ENCODE results near the gene S100B. TPM values are rescaled to one million over a fixed set of nuclear protein-coding genes. Genes with fewer than 3 reads are reported as not detected.
A peak's percentile ranks its signal among the peaks of the same experiment; 100 is the strongest.

S100B gene
- total and polyA plus RNA-seq, 5 donors from 2014 or later: 0.54 TPM; not detected in 4

DNA sequence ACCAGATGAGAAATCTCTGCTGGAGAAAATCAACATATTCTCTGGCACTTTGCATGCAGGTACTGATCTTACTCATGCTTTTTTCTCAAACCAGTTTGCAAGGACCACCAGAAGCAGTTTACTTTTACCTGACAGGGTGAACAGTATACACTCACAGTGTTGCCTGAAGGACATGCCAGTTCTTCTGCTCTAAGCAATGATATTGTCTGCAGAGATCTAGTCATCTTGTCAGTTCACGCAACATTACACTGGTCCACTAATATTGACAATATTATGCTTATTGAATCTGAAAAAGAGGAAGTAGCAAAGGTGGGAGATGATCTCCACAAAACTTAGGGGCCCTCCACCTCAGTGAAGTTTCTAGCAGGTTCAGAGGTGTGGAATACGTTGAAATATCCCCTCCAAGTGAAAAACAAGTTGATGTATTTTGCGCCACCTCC, 3.8 kb upstream of the S100B start:
- peaks cover 0 to 12% (median 3%) of the 10 kb centered on the region in 7 donors for H3K9me3 Mint-ChIP-seq
- ATAC-seq (ENCODE audit: low read depth in 2 of 2) (no peak), DNase-seq (no peak)
- no peak overlapping the region for H3K27ac Mint-ChIP-seq
- Histone ChIP-seq H3K36me3 (ENCODE audit: control insufficient read depth, insufficient read depth, low read length) (no peaks in the 10 kb centered on the region), H3K27me3 (ENCODE audit: control insufficient read depth, insufficient read depth, low read length) (peaks cover 5% of the 10 kb centered on the region), H3K9me3 (ENCODE audit: control insufficient read depth in 2 of 2, low read length in 2 of 2) (peaks cover 9 to 14% of the 10 kb centered on the region in 2 experiments), H3K4me3 (ENCODE audit: low read depth, low read length) (no peak overlapping the region), H3K27ac (ENCODE audit: insufficient read depth, low read length, poor library complexity, severe bottlenecking) (no peak overlapping the region), H3K4me1 (ENCODE audit: control insufficient read depth, insufficient read depth, low read length, poor library complexity, severe bottlenecking) (peaks cover 17% of the 10 kb centered on the region)
- H3K4me1 Mint-ChIP-seq: peaks cover 0 to 25% (median 11%) of the 10 kb centered on the region in 4 donors
- H3K4me3 Mint-ChIP-seq: no peak overlapping the region
- peaks cover 5% of the 10 kb centered on the region for H3K27me3 Mint-ChIP-seq
- no peaks in the 10 kb centered on the region for H3K36me3 Mint-ChIP-seq

DNA sequence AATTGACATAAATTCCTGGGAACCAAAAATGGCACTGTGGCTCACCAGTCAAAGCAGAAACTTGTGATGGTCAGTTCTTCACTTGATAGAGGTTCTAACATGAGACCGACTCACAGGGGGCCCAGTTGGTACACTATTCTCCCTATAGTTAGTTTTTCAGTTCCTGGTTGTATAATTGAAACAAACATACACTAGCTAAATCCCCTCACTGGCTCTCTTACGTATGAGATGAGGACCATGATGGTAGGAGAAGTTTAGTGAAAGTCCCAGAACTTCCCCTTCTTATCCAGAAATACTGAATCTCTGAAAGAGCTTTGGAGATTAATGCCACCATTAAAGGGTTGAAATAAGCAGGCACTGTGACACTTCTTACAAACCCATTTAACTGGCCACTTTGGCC, 2.8 kb upstream of the S100B start:
- H3K4me1 Mint-ChIP-seq: peaks cover 0 to 24% (median 11%) of the 10 kb centered on the region in 4 donors
- no peak overlapping the region for H3K27ac ChIP-seq (ENCODE audit: insufficient read depth, low read length, poor library complexity, severe bottlenecking)

DNA sequence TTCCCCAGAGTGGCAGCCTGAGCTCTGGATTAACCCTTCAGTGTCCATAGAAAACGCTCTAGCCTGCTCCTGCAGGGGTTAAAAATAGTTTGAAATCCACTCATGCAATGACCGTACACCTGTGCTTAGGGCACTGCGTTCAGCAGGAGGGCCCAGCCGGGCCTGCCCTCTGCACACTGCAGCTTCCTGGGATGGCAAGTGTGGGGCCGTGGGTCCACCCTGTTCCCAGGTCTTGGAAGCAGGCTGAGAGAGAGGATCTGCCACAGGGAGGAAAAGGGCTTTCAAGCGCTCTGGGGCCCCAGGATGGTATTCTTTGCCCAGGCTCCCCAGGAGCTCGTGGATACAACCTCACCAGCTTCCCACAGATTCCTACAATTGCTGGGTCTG, 1.5 kb upstream of the S100B start:
- Histone ChIP-seq H3K9me3 (ENCODE audit: control insufficient read depth in 2 of 2, low read length in 2 of 2) (peaks cover 7 to 9% of the 10 kb centered on the region in 2 experiments), H3K27me3 (ENCODE audit: control insufficient read depth, insufficient read depth, low read length) (peaks cover 5% of the 10 kb centered on the region), H3K4me1 (ENCODE audit: control insufficient read depth, insufficient read depth, low read length, poor library complexity, severe bottlenecking) (peaks cover 17% of the 10 kb centered on the region), H3K27ac (ENCODE audit: insufficient read depth, low read length, poor library complexity, severe bottlenecking) (no peak overlapping the region), H3K36me3 (ENCODE audit: control insufficient read depth, insufficient read depth, low read length) (no peaks in the 10 kb centered on the region), H3K4me3 (ENCODE audit: low read depth, low read length) (no peak overlapping the region)
- H3K27me3 Mint-ChIP-seq: no peaks in the 10 kb centered on the region
- no peak for ATAC-seq (ENCODE audit: low read depth in 2 of 2)
- peak overlapping the region in 1 of 4 donors; percentile 31 for H3K4me3 Mint-ChIP-seq
- peaks cover 0 to 24% (median 11%) of the 10 kb centered on the region in 4 donors for H3K4me1 Mint-ChIP-seq
- no peak for DNase-seq
- peaks cover 0 to 8% (median 0%) of the 10 kb centered on the region in 7 donors for H3K9me3 Mint-ChIP-seq
- no peaks in the 10 kb centered on the region for H3K36me3 Mint-ChIP-seq
- peak overlapping the region in 2 of 3 donors; percentile 25 to 71 for H3K27ac Mint-ChIP-seq

More for the DNA sequence above, 2.8 kb upstream of the S100B start:
- Histone ChIP-seq H3K27me3 (ENCODE audit: control insufficient read depth, insufficient read depth, low read length) (peaks cover 5% of the 10 kb centered on the region), H3K36me3 (ENCODE audit: control insufficient read depth, insufficient read depth, low read length) (no peaks in the 10 kb centered on the region), H3K9me3 (ENCODE audit: control insufficient read depth in 2 of 2, low read length in 2 of 2) (peaks cover 9 to 14% of the 10 kb centered on the region in 2 experiments), H3K4me3 (ENCODE audit: low read depth, low read length) (no peak overlapping the region), H3K4me1 (ENCODE audit: control insufficient read depth, insufficient read depth, low read length, poor library complexity, severe bottlenecking) (peaks cover 17% of the 10 kb centered on the region)
- no peak overlapping the region for H3K4me3 Mint-ChIP-seq
- DNase-seq: no peak
- no peaks in the 10 kb centered on the region for H3K27me3 Mint-ChIP-seq
- no peak for ATAC-seq (ENCODE audit: low read depth in 2 of 2)
- H3K9me3 Mint-ChIP-seq: peaks cover 0 to 8% (median 3%) of the 10 kb centered on the region in 7 donors
- H3K27ac Mint-ChIP-seq: peak overlapping the region in 1 of 3 donors; percentile 7
- no peaks in the 10 kb centered on the region for H3K36me3 Mint-ChIP-seq

DNA sequence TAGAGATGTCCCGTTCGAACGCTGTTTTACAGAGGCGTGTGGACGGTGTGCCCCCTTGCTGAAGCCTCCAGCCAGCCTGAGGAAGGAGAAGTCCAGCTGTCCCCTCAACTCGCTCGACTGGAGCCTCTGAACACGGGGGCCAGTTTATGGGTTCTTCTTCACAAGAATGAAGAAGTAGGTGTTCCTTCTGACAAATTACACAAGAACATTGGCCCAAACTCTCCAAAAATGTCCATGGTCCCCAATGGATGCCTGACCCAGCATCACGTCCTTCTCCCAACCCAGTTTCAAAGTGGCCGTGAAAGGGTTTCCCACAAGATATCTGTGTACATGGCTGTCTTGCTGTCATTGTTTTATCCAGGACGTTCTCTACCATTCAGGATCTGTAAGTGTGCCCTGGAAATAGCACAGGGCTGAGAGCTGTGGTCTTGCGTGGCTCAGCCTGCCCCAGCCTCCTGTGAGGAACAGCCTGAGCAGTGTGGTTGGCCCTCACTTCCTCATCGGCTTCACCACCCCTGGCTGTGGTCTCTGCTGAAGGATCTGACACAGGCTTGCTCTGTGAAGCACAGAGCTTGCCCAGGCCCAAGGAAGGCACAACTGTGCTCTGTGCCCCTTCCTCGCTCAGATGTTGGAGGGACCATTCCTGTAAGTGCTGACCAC, 1.0 kb upstream of the S100B start:
- no peaks in the 10 kb centered on the region for H3K36me3 Mint-ChIP-seq
- no peaks in the 10 kb centered on the region for H3K27me3 Mint-ChIP-seq
- no peaks in the 10 kb centered on the region for H3K36me3 ChIP-seq (ENCODE audit: control insufficient read depth, insufficient read depth, low read length)
- peaks cover 0 to 7% (median 0%) of the 10 kb centered on the region in 7 donors for H3K9me3 Mint-ChIP-seq
- peaks cover 5% of the 10 kb centered on the region for H3K27me3 ChIP-seq (ENCODE audit: control insufficient read depth, insufficient read depth, low read length)
- H3K4me1 ChIP-seq (ENCODE audit: control insufficient read depth, insufficient read depth, low read length, poor library complexity, severe bottlenecking): peaks cover 17% of the 10 kb centered on the region
- no peak overlapping the region for H3K27ac ChIP-seq (ENCODE audit: insufficient read depth, low read length, poor library complexity, severe bottlenecking)
- peak overlapping the region in 2 of 3 donors; percentile 25 to 71 for H3K27ac Mint-ChIP-seq
- peaks cover 5 to 9% of the 10 kb centered on the region in 2 experiments for H3K9me3 ChIP-seq (ENCODE audit: control insufficient read depth in 2 of 2, low read length in 2 of 2)
- no peak overlapping the region for H3K4me3 ChIP-seq (ENCODE audit: low read depth, low read length)
- H3K4me3 Mint-ChIP-seq: peak overlapping the region in 2 of 4 donors; percentile 36 to 56
- peak; percentile 79 to 80 for ATAC-seq (ENCODE audit: low read depth in 2 of 2)
- DNase-seq: peak in 2 of 3 donors; percentile 28 to 57
- peaks cover 0 to 24% (median 11%) of the 10 kb centered on the region in 4 donors for H3K4me1 Mint-ChIP-seq

DNA sequence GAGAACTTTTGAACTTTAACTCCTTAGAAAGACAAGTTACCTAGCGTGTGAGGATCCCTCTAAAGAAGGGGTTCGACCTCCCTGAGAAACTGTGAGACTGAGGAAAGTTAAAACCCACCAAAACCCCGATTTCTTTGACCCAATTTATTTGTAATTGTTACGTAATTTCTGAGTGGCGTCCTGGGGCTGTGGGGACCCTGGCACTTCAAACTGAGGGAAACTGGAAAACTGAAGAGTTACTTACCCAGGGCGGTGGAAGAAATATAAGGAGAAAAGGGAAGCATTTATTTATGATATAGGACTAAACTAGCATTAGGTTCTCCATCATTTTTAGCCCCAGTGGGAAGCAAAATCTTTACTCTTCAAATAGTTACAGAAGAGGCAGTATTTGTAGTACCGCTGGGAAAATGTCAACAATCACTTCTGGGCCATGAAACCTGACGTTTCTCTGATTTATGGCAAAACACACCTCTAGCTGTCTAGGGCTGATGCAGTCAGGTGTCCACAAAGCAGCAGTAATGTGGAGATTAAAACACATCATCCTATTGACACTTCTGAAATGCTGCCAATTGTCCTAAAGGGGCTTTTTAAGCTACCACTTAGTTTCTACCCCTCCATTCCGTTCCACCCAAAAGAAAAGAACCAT, 430 bp downstream of the S100B start:
- Histone ChIP-seq H3K9me3 (ENCODE audit: control insufficient read depth in 2 of 2, low read length in 2 of 2) (no peaks in the 10 kb centered on the region), H3K27ac (ENCODE audit: insufficient read depth, low read length, poor library complexity, severe bottlenecking) (no peak overlapping the region), H3K4me1 (ENCODE audit: control insufficient read depth, insufficient read depth, low read length, poor library complexity, severe bottlenecking) (peaks cover 17% of the 10 kb centered on the region), H3K27me3 (ENCODE audit: control insufficient read depth, insufficient read depth, low read length) (no peaks in the 10 kb centered on the region), H3K36me3 (ENCODE audit: control insufficient read depth, insufficient read depth, low read length) (no peaks in the 10 kb centered on the region), H3K4me3 (ENCODE audit: low read depth, low read length) (no peak overlapping the region)
- ATAC-seq (ENCODE audit: low read depth in 2 of 2) (no peak), DNase-seq (no peak)
- Mint-ChIP-seq H3K9me3 (peaks cover 0 to 2% (median 0%) of the 10 kb centered on the region in 7 donors), H3K4me1 (peaks cover 0 to 22% (median 15%) of the 10 kb centered on the region in 4 donors), H3K36me3 (no peaks in the 10 kb centered on the region), H3K27me3 (no peaks in the 10 kb centered on the region), H3K4me3 (no peak overlapping the region), H3K27ac (no peak overlapping the region)

DNA sequence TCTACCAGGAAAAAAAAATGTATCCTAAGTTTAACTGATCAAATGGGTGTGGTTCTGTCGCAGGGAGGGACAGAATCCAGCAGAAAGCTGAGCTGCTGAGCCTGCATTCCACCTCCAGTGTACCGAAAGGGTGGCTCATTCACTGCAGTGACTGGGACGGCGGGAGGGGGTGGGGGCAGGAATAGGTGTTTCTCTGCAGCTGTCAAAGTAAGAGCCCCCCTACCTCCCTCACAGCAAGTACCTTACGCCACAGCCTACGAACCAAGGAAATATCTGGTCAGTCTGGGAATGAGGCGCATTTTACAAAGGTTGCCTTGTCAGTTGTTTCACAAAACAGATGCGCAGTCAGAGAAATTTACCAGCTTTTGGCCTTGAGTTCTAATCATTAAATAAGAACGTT, 1.7 kb downstream of the S100B start:
- peaks cover 0 to 22% (median 15%) of the 10 kb centered on the region in 4 donors for H3K4me1 Mint-ChIP-seq
- Histone ChIP-seq H3K36me3 (ENCODE audit: control insufficient read depth, insufficient read depth, low read length) (no peaks in the 10 kb centered on the region), H3K4me3 (ENCODE audit: low read depth, low read length) (no peak overlapping the region), H3K9me3 (ENCODE audit: control insufficient read depth in 2 of 2, low read length in 2 of 2) (no peaks in the 10 kb centered on the region), H3K27ac (ENCODE audit: insufficient read depth, low read length, poor library complexity, severe bottlenecking) (no peak overlapping the region), H3K27me3 (ENCODE audit: control insufficient read depth, insufficient read depth, low read length) (no peaks in the 10 kb centered on the region), H3K4me1 (ENCODE audit: control insufficient read depth, insufficient read depth, low read length, poor library complexity, severe bottlenecking) (peaks cover 17% of the 10 kb centered on the region)
- DNase-seq (no peak), ATAC-seq (ENCODE audit: low read depth in 2 of 2) (no peak)
- no peaks in the 10 kb centered on the region for H3K36me3 Mint-ChIP-seq
- H3K27me3 Mint-ChIP-seq: no peaks in the 10 kb centered on the region
- peaks cover 0 to 2% (median 0%) of the 10 kb centered on the region in 7 donors for H3K9me3 Mint-ChIP-seq
- H3K4me3 Mint-ChIP-seq: no peak overlapping the region
- H3K27ac Mint-ChIP-seq: no peak overlapping the region

DNA sequence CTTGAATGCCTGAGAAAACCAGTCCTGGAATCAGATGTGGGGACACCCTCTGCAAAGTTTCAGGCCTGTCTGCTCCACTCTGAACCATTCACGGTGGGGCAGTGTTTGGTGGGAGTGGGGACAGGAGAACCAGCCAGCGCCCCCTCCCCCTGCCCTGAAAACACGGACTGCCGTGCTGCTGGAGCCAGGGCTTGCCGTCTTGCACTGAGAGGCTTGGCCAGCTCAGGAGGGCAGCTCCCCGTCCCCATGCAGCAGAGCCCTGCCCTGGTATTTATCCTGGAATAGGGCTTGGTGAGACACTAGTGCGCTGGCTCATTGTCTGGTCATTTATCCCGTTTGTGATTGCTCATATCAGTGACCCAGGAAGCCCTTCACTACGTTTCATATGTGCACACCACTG, 3.9 kb downstream of the S100B start:
- Mint-ChIP-seq H3K9me3 (no peaks in the 10 kb centered on the region), H3K27ac (peak overlapping the region in 1 of 3 donors; percentile 20), H3K27me3 (no peaks in the 10 kb centered on the region), H3K4me1 (peaks cover 0 to 13% (median 9%) of the 10 kb centered on the region in 4 donors), H3K4me3 (no peak overlapping the region), H3K36me3 (no peaks in the 10 kb centered on the region)
- no peak for DNase-seq
- no peaks in the 10 kb centered on the region for H3K9me3 ChIP-seq (ENCODE audit: control insufficient read depth in 2 of 2, low read length in 2 of 2)
- H3K36me3 ChIP-seq (ENCODE audit: control insufficient read depth, insufficient read depth, low read length): no peaks in the 10 kb centered on the region
- H3K27me3 ChIP-seq (ENCODE audit: control insufficient read depth, insufficient read depth, low read length): no peaks in the 10 kb centered on the region
- no peak overlapping the region for H3K27ac ChIP-seq (ENCODE audit: insufficient read depth, low read length, poor library complexity, severe bottlenecking)
- H3K4me3 ChIP-seq (ENCODE audit: low read depth, low read length): no peak overlapping the region
- peaks cover 10% of the 10 kb centered on the region for H3K4me1 ChIP-seq (ENCODE audit: control insufficient read depth, insufficient read depth, low read length, poor library complexity, severe bottlenecking)
- ATAC-seq (ENCODE audit: low read depth in 2 of 2): no peak

Data from CD4-positive, CD25-positive, alpha-beta regulatory T cell (primary cell).